ENCODE measurements around the gene IER2. TPM values are rescaled to one million over a fixed set of nuclear protein-coding genes. Genes with fewer than 3 reads are reported as not detected.

IER2 gene, protein sequence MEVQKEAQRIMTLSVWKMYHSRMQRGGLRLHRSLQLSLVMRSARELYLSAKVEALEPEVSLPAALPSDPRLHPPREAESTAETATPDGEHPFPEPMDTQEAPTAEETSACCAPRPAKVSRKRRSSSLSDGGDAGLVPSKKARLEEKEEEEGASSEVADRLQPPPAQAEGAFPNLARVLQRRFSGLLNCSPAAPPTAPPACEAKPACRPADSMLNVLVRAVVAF
- total RNA-seq, result 72.5 and 80.3 TPM in 2 replicates
- long read RNA-seq, transcript IER2-203 (1 exons, 2,934 nt), result major isoform, 10 of 11 reads
- long read RNA-seq, partial matches to known transcripts, result 0 of 11 reads
- long read RNA-seq, other reads (novel, unspliced or antisense), result 0 of 11 reads

DNA sequence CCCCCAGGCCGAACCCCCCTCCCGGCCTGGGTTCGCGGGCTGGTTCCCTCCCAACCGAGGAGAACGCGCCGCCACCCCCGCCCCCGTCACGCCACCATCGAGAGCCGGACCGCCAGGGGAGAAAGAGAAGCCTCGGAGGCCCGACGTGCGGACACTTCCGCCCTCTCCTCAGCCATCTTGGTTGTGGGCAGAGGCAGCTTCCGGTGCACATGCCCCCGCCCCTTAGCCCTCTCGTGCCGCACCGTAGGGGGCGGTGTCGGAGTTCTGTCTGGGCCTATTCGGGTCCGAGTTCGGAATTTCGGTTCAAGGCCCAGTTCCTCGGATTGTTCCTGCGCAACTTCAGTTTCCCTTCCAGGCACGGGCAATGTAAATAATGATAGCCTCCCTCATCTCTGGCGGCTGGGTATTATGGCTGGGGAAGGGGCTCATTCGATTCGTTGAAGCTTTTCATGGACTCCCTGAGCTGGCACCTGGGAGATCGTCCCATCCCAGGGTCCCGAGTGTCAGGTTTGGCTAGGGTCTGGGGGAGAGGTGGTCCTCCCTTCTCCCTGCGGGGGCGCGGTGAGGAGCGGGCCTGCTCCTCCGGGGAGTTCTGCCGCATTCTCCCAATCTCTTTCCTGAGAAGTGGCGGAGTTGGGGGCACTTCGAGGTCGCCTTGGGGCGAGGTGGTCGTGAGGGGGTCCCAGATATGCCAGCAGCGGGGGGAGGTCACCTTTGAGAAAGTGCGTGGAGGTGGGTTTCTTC lies at the start of gene IER2, which contains the start of gene STX10:
Gene IER2, plus strand, starts transcription at position 225 of the 744 bp plus-strand sequence. CDS start 2,776 bp downstream, outside the sequence.
Gene STX10, minus strand, starts transcription at position 189 of the 744 bp plus-strand sequence. CDS start 202 bp downstream, outside the sequence.
- TF ChIP-seq, protein P1, sequence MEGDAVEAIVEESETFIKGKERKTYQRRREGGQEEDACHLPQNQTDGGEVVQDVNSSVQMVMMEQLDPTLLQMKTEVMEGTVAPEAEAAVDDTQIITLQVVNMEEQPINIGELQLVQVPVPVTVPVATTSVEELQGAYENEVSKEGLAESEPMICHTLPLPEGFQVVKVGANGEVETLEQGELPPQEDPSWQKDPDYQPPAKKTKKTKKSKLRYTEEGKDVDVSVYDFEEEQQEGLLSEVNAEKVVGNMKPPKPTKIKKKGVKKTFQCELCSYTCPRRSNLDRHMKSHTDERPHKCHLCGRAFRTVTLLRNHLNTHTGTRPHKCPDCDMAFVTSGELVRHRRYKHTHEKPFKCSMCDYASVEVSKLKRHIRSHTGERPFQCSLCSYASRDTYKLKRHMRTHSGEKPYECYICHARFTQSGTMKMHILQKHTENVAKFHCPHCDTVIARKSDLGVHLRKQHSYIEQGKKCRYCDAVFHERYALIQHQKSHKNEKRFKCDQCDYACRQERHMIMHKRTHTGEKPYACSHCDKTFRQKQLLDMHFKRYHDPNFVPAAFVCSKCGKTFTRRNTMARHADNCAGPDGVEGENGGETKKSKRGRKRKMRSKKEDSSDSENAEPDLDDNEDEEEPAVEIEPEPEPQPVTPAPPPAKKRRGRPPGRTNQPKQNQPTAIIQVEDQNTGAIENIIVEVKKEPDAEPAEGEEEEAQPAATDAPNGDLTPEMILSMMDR (conservative IDR thresholded peaks at IDR 0.05), result peak; percentile 63
- H3K9me3 Mint-ChIP-seq, result no peaks in the 10 kb centered on the region

DNA sequence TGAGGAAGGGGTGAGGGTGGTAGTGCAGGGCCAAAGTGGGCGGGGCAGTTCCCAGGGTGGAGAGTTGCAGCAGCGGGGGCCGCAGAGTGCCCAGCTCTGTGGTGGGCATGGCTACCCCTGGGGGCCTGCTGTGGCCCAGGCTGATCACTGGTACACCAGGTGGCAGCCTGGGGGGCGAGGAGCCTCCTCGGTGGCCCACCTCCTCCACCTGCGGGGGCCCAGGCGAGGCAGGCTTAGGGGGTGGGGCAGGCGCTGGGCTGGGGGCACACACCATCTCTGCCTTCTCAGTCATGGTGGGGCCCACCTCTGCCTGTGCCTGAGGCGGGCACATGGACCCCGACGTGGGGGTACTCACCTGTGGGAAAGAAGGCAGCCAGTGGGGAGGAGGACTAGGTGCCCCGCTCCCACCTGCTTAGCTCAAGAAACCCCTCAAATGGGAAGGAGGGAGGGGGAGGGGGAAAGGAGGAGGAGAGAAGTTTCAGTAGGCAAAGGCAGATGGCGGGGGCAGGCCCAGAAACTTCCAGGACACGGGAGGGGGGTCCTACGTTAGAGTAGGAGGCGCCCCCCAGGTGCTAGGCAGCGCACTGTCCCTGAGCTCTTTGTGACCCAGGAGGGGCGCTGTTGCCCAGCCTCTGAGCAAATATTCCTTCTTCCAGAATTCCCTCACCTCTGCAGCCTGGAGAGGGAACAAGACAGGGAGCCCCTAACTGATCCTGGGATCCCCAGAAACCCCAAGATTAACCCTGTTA lies 49.2 kb upstream of the IER2 start:
- H3K36me3 Mint-ChIP-seq (ENCODE audit: low read depth), result peaks cover 4% of the 10 kb centered on the region
- H3K4me3 Mint-ChIP-seq, result no peak overlapping the region
- H3K27ac Mint-ChIP-seq (ENCODE audit: unreplicated experiment), result no peak overlapping the region
- TF ChIP-seq, protein P1 (conservative IDR thresholded peaks at IDR 0.05), result peak; percentile 19
- peaks cover 14% of the 10 kb centered on the region for H3K4me1 Mint-ChIP-seq
- no peak for DNase-seq (ENCODE audit: low read depth, low spot score)
- no peaks in the 10 kb centered on the region for H3K9me3 Mint-ChIP-seq
- H3K27me3 Mint-ChIP-seq (ENCODE audit: low read depth), result peaks cover 67% of the 10 kb centered on the region

More for the DNA sequence above, at the start of gene IER2, which contains the start of gene STX10:
- Mint-ChIP-seq H3K27me3 (ENCODE audit: low read depth) (peaks cover 12% of the 10 kb centered on the region), H3K27ac (ENCODE audit: unreplicated experiment) (peak within 1 kb of the TSS; percentile 97), H3K36me3 (ENCODE audit: low read depth) (peaks cover 4% of the 10 kb centered on the region), H3K4me1 (peaks cover 53% of the 10 kb centered on the region), H3K4me3 (peak within 1 kb of the TSS; percentile 99)
- DNase-seq (ENCODE audit: low read depth, low spot score), result peak; percentile 72

- TF ChIP-seq, protein P1 (conservative IDR thresholded peaks at IDR 0.05), result no peak
- Mint-ChIP-seq H3K27me3 (ENCODE audit: low read depth) (peaks cover 59% of the 10 kb centered on the region), H3K27ac (ENCODE audit: unreplicated experiment) (no peak overlapping the region), H3K9me3 (no peaks in the 10 kb centered on the region), H3K4me1 (peaks cover 11% of the 10 kb centered on the region), H3K4me3 (no peak overlapping the region), H3K36me3 (ENCODE audit: low read depth) (peaks cover 4% of the 10 kb centered on the region)
- DNase-seq (ENCODE audit: low read depth, low spot score), result no peak
Measured at GRCh38 chr19:13101590-13102415, 48.4 kb upstream of the IER2 start.

DNA sequence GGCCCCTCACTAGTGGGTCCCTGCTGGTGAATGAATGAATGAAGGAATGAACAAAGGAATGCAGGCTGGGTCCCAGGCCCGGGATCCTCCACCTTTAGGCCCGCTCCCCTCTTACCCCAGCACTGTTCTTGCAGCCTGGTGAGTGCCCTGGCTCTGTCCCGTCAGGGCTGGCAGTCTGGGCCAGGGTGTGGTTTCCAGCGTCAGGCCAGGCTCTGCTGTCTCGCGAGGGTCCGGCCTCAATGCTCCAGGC lies 47.9 kb upstream of the IER2 start:
- Mint-ChIP-seq H3K27me3 (ENCODE audit: low read depth) (peaks cover 54% of the 10 kb centered on the region), H3K36me3 (ENCODE audit: low read depth) (peaks cover 4% of the 10 kb centered on the region), H3K4me3 (no peak overlapping the region), H3K9me3 (no peaks in the 10 kb centered on the region), H3K27ac (ENCODE audit: unreplicated experiment) (no peak overlapping the region), H3K4me1 (peaks cover 11% of the 10 kb centered on the region)
- no peak for DNase-seq (ENCODE audit: low read depth, low spot score)
- TF ChIP-seq, protein P1 (conservative IDR thresholded peaks at IDR 0.05), result no peak

Measured in neural crest cell (in vitro differentiated cells).